ENCODE results near the gene RBFOX1. TPM values are rescaled to one million over a fixed set of nuclear protein-coding genes. Genes with fewer than 3 reads are reported as not detected.

The RBFOX1 gene
- total RNA-seq, 6 donors from 2014 or later: not detected

GRCh38 chr16:7561908-7562405 is 229.3 kb downstream of the RBFOX1 start:
- DNase-seq: no peak
- Histone ChIP-seq H3K4me1 (no peaks in the 10 kb centered on the region), H3K36me3 (no peaks in the 10 kb centered on the region), H3K27ac (no peak overlapping the region), H3K9me3 (no peaks in the 10 kb centered on the region), H3K4me3 (no peak overlapping the region), H3K27me3 (no peaks in the 10 kb centered on the region)
- ATAC-seq (ENCODE audit: low FRiP score in 2 of 2): no peak
- 47 to 73% methylated on average over 5 of the region's 5 CpGs for WGBS, 2 donors
- TF ChIP-seq POLR2AphosphoS5 (IDR thresholded peaks at IDR 0.05) (no peak), EP300 (IDR thresholded peaks at IDR 0.05) (no peak), POLR2A (IDR thresholded peaks at IDR 0.05) (no peak), CTCF (IDR thresholded peaks at IDR 0.05) (no peak)

GRCh38 chr16:7566360-7566759 is 233.7 kb downstream of the RBFOX1 start:
- TF ChIP-seq CTCF (IDR thresholded peaks at IDR 0.05): no peak
- no peak for TF ChIP-seq POLR2A (IDR thresholded peaks at IDR 0.05)
- no peak for TF ChIP-seq POLR2AphosphoS5 (IDR thresholded peaks at IDR 0.05)
- TF ChIP-seq EP300 (IDR thresholded peaks at IDR 0.05): no peak

GRCh38 chr16:7571366-7571765 is 238.7 kb downstream of the RBFOX1 start:
- Histone ChIP-seq H3K27ac (no peak overlapping the region), H3K9me3 (no peaks in the 10 kb centered on the region), H3K36me3 (no peaks in the 10 kb centered on the region), H3K27me3 (no peaks in the 10 kb centered on the region), H3K4me3 (no peak overlapping the region), H3K4me1 (no peaks in the 10 kb centered on the region)
- ATAC-seq (ENCODE audit: low FRiP score in 2 of 2): no peak
- TF ChIP-seq CTCF (IDR thresholded peaks at IDR 0.05) (no peak), POLR2AphosphoS5 (IDR thresholded peaks at IDR 0.05) (no peak), POLR2A (IDR thresholded peaks at IDR 0.05) (no peak), EP300 (IDR thresholded peaks at IDR 0.05) (no peak)
- no peak for DNase-seq
- WGBS, 2 donors: 90% methylated on average over 10 of the region's 10 CpGs

More at GRCh38 chr16:7566360-7566759, 233.7 kb downstream of the RBFOX1 start:
- Histone ChIP-seq H3K4me3 (no peak overlapping the region), H3K36me3 (no peaks in the 10 kb centered on the region), H3K27me3 (no peaks in the 10 kb centered on the region), H3K9me3 (no peaks in the 10 kb centered on the region), H3K4me1 (no peaks in the 10 kb centered on the region), H3K27ac (no peak overlapping the region)
- ATAC-seq (ENCODE audit: low FRiP score in 2 of 2) (no peak), DNase-seq (no peak)
- WGBS, 2 donors: 80 to 86% methylated on average over 9 of the region's 9 CpGs

- no peaks in the 10 kb centered on the region for H3K27me3 ChIP-seq
- H3K27ac ChIP-seq: no peak overlapping the region
- H3K9me3 ChIP-seq: no peaks in the 10 kb centered on the region
- H3K4me1 ChIP-seq: no peaks in the 10 kb centered on the region
- DNase-seq: no peak
- no peak overlapping the region for H3K4me3 ChIP-seq
- no peak for ATAC-seq (ENCODE audit: low FRiP score in 2 of 2)
- TF ChIP-seq CTCF (IDR thresholded peaks at IDR 0.05) (no peak), EP300 (IDR thresholded peaks at IDR 0.05) (no peak)
- 51 to 68% methylated on average over 2 of the region's 2 CpGs for WGBS, 2 donors
- H3K36me3 ChIP-seq: no peaks in the 10 kb centered on the region
Measured at GRCh38 chr16:7577588-7577987, 244.9 kb downstream of the RBFOX1 start.

- H3K36me3 ChIP-seq: no peaks in the 10 kb centered on the region
- no peaks in the 10 kb centered on the region for H3K4me1 ChIP-seq
- H3K4me3 ChIP-seq: no peak overlapping the region
- H3K27ac ChIP-seq: no peak overlapping the region
- H3K27me3 ChIP-seq: no peaks in the 10 kb centered on the region
- H3K9me3 ChIP-seq: no peaks in the 10 kb centered on the region
- ATAC-seq (ENCODE audit: low FRiP score in 2 of 2): no peak
- no peak for DNase-seq
- TF ChIP-seq CTCF (IDR thresholded peaks at IDR 0.05): no peak
- no peak for TF ChIP-seq POLR2A (IDR thresholded peaks at IDR 0.05)
- no peak for TF ChIP-seq EP300 (IDR thresholded peaks at IDR 0.05)
- no peak for TF ChIP-seq POLR2AphosphoS5 (IDR thresholded peaks at IDR 0.05)
- WGBS, 2 donors: 87% methylated on average over 8 of the region's 8 CpGs
Measured at GRCh38 chr16:7579454-7579853, 246.8 kb downstream of the RBFOX1 start.
